Myometrial cell (primary cell): Measurements from ENCODE around the gene MEAK7. TPM values are rescaled to one million over a fixed set of nuclear protein-coding genes. Genes with fewer than 3 reads are reported as not detected.

Experiments used
- total RNA-seq: library from RNA; depleted of rRNA; stranded (reverse); fragments of >200 nt; gene quantifications from 2 replicates; pipeline ENCODE4 v1.2.3, GENCODE V29; 2015

Gene MEAK7, protein sequence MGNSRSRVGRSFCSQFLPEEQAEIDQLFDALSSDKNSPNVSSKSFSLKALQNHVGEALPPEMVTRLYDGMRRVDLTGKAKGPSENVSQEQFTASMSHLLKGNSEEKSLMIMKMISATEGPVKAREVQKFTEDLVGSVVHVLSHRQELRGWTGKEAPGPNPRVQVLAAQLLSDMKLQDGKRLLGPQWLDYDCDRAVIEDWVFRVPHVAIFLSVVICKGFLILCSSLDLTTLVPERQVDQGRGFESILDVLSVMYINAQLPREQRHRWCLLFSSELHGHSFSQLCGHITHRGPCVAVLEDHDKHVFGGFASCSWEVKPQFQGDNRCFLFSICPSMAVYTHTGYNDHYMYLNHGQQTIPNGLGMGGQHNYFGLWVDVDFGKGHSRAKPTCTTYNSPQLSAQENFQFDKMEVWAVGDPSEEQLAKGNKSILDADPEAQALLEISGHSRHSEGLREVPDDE
- total RNA-seq, result 36.0 and 41.1 TPM in 2 replicates

DNA sequence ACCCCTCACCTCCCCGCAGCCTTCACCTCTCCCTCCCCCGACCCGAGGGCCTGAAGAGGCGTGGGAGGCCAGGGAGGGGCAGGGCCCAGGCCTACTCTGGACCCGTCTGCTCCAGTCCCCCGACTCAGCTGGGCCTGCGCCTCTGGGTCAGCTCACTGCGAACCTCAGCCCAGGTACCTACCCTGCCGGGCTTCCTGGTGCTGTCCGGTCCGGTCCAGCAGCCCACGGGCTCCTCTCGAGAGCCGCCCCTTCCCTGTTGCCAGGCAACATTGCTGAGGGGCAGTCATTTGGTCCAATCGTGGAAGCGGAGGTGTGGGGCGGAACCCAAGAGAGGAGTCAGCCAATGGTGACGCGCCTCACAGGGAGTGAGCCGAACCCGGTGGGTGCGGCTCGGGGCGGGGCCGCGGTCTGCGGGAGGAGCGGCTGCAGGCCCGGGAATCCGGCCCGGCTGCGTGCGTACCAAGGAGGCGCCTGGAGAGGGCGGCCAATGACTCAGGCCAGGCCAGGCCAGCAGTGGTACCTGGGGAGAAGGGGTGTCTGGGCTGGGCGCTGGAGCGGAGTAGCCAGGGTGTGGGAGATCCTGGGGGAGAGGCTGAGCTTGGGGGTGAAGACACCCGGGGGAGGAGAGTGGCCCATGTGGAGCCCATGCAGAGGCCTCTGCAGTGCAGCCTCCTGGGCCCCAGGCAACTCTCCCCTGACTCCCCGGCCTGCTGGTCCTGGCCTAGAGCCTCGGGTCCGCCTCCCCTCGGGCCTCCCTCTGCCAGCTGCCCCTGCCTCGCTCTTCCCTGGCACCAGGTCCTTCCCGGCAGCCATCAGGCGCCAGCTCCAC lies at the start of gene MEAK7:
MEAK7 (minus strand) TSS at position 240 of the 829 bp plus-strand sequence. CDS start 6,573 bp downstream, outside the sequence.

Other genes starting within 250 kb of the MEAK7 start
- not detected in 2 replicates for gene WFDC1, start 209.8 kb downstream of the MEAK7 start, total RNA-seq
- not detected in 2 replicates for gene ATP2C2, start 136.1 kb downstream of the MEAK7 start, total RNA-seq
- 292 and 318 TPM in 2 replicates for gene COTL1, start 113.4 kb upstream of the MEAK7 start, total RNA-seq
- gene KLHL36, start 143.9 kb upstream of the MEAK7 start, total RNA-seq, result 39.9 and 43.8 TPM in 2 replicates
- gene USP10, start 195.3 kb upstream of the MEAK7 start, total RNA-seq, result 50.3 and 52.5 TPM in 2 replicates